ENCODE results near the gene HVCN1.

Gene HVCN1

DNA sequence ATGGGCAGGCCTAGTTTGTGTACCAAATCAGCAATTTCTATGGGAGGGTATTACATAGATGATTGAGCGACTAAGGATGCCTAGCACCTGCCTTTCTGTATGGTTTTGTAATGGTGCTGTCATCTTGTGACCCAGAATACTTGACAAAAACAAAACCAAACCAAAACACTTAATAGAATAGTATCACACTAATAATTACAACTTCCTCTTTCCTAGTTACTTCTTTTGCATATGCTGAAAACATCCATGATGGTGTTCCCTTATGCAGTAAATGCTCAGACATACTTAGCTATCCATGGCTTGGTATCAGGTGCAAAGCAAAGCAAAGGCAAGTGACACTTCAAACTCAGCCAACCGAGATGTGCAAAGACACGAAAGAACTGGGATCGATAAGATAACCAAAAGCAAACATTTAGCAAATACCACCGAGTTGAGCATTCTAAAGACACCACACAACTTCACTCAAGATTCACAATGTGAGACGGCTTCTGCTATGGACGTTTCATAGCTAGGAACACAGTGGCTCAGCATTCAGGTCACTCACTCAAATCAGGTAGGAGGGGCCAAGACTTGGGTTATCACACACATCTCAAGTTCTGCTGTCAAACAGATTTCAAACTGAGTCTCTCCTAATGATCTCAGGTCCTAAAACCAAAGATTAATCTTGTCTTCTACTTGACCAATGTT, 29.4 kb upstream of the HVCN1 start:
- TF ChIP-seq, protein P1, sequence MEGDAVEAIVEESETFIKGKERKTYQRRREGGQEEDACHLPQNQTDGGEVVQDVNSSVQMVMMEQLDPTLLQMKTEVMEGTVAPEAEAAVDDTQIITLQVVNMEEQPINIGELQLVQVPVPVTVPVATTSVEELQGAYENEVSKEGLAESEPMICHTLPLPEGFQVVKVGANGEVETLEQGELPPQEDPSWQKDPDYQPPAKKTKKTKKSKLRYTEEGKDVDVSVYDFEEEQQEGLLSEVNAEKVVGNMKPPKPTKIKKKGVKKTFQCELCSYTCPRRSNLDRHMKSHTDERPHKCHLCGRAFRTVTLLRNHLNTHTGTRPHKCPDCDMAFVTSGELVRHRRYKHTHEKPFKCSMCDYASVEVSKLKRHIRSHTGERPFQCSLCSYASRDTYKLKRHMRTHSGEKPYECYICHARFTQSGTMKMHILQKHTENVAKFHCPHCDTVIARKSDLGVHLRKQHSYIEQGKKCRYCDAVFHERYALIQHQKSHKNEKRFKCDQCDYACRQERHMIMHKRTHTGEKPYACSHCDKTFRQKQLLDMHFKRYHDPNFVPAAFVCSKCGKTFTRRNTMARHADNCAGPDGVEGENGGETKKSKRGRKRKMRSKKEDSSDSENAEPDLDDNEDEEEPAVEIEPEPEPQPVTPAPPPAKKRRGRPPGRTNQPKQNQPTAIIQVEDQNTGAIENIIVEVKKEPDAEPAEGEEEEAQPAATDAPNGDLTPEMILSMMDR (IDR thresholded peaks at IDR 0.05; ENCODE audit: insufficient read depth, low read depth, low read length, missing control alignments): no peak
- H3K4me3 ChIP-seq (ENCODE audit: low read length): no peak overlapping the region
- no peak for DNase-seq (ENCODE audit: low read depth)

DNA sequence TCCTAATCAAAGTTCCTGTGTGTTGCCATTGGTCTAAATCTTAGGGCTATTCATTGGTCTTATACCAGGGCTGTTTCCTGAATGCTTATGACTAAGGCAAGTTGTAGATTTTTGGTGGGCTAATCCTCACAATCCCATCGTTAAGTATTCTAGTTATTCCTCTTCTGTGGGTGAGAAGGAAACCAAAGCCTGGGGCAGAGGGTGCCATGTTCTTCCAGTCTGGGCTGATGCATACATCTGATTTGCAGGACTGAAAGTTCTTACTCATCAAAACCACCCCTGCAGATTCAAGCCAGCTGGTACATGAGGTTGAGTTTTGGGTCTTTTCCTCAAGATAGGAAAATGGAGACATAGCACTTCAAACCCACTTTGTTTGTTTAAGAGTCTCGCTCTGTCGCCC, 28.1 kb upstream of the HVCN1 start:
- TF ChIP-seq, protein P1 (IDR thresholded peaks at IDR 0.05; ENCODE audit: insufficient read depth, low read depth, low read length, missing control alignments): no peak
- DNase-seq (ENCODE audit: low read depth): no peak

DNA sequence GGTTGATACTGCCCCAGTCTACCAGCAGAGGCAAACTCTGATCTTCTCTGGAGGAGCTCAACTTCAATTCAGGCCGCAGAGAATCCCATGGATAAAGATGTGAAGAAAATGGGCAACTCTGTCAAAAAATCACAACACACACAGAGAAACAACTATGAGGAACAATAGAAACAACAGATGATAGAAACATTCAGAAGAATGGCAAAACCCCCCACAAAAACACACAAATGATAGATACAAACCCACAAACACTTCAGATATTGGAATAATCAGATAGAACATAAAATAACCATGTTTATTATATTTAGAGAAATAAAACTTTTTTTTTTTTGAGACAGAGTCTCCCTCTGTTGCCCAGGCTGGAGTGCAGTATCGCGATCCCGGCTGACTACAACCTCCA, 20.0 kb upstream of the HVCN1 start:
- DNase-seq (ENCODE audit: low read depth): no peak
- no peak overlapping the region for H3K4me3 ChIP-seq (ENCODE audit: low read length)
- TF ChIP-seq, protein P1 (IDR thresholded peaks at IDR 0.05; ENCODE audit: insufficient read depth, low read depth, low read length, missing control alignments): no peak

More for the DNA sequence above, 28.1 kb upstream of the HVCN1 start:
- no peak overlapping the region for H3K4me3 ChIP-seq (ENCODE audit: low read length)

DNA sequence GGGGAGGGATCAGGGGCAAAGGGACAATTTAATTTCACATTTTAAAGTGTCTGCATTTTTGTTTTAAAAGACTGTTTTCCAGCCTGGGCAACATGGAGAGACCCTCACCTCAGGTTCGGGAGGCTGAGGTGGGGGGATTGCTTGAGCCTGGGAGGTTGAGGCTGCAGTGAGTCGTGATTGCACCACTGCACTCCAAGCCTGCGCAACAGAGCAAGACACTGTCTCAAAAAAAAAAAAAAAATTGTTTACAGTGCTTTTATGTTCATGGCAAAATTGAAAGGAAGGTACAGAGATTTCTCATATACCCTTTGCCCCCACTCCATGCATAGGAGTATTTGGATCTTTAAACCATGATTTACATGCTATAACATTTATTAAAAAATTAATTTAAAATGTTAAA, 16.4 kb upstream of the HVCN1 start:
- no peak overlapping the region for H3K4me3 ChIP-seq (ENCODE audit: low read length)
- TF ChIP-seq, protein P1 (IDR thresholded peaks at IDR 0.05; ENCODE audit: insufficient read depth, low read depth, low read length, missing control alignments): no peak
- no peak for DNase-seq (ENCODE audit: low read depth)

DNA sequence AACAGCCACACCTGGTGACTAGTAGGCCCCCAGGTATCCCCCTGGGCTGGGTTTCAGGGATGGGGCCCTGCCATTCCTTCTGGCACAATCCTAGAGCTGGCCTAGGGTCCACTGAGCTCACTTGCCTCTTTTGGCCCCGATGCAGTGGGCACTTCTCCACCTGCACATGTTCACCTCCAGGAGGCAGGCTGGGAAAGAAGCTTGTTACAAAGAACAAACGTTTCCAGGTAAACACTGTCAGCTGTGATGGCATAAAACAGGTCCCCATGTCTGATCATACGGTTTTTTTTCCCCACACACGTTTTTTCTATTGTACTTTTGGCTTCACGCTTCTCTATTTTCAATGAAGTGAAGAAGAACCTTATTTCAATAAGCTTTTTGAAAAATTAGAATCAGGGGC, 15.8 kb upstream of the HVCN1 start:
- TF ChIP-seq, protein P1 (IDR thresholded peaks at IDR 0.05; ENCODE audit: insufficient read depth, low read depth, low read length, missing control alignments): peak; percentile 63
- no peak overlapping the region for H3K4me3 ChIP-seq (ENCODE audit: low read length)
- DNase-seq (ENCODE audit: low read depth): peak; percentile 56

DNA sequence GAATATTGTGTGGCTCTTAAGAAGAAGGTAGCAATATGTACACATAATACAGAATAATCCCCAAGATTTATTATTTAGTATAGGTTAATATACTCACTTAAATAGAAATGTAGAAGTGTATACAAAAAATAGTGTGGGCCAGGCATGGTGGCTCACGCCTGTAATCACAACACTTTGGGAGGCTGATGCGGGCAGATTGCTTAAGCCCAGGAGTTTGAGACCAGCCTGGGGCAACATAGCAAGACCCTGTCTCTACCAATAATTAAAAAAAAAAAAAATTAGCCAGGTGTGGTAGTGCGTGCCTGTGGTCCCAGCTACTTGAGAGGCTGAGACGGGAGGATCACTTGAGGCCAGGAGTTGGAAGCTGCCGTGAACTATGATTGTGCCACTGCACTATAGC, 15.3 kb upstream of the HVCN1 start:
- no peak for DNase-seq (ENCODE audit: low read depth)
- TF ChIP-seq, protein P1 (IDR thresholded peaks at IDR 0.05; ENCODE audit: insufficient read depth, low read depth, low read length, missing control alignments): no peak
- H3K4me3 ChIP-seq (ENCODE audit: low read length): no peak overlapping the region

DNA sequence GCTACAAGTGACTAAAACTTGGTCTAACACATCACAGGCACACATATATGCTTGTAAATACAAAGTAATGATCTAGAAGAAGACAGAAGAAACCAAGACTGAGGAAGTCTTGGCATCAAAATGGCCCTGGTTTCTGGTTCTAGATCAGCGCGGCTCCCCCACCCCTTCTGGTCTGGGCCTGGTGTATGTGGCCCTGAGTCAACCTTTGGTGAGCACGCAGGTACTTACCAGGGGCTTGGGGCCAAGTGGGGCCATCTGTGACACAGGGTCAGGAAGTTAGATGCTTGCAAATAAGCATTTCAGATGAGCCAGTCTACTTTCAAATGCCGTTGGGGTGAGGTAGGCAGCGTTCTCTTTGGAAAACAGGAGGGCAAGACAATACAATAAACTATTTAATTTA, 13.2 kb upstream of the HVCN1 start:
- DNase-seq (ENCODE audit: low read depth): no peak
- no peak overlapping the region for H3K4me3 ChIP-seq (ENCODE audit: low read length)
- TF ChIP-seq, protein P1 (IDR thresholded peaks at IDR 0.05; ENCODE audit: insufficient read depth, low read depth, low read length, missing control alignments): no peak

Data from epithelial cell of esophagus (primary cell).